GM21737 (cell line): Measurements from ENCODE around the gene YARS1.

Source experiments
- ATAC-seq: cut with Tn5 transposase; IDR thresholded peaks from one replicate; pipeline ENCODE4 v1.9.1; 2021; ENCODE audit warnings: mild to moderate bottlenecking, moderate library complexity; ENCODE audit not compliant: unreplicated experiment

YARS1 gene

GRCh38 chr1:32782086-32782485, 35.1 kb downstream of the YARS1 start:
- no peak for ATAC-seq

DNA sequence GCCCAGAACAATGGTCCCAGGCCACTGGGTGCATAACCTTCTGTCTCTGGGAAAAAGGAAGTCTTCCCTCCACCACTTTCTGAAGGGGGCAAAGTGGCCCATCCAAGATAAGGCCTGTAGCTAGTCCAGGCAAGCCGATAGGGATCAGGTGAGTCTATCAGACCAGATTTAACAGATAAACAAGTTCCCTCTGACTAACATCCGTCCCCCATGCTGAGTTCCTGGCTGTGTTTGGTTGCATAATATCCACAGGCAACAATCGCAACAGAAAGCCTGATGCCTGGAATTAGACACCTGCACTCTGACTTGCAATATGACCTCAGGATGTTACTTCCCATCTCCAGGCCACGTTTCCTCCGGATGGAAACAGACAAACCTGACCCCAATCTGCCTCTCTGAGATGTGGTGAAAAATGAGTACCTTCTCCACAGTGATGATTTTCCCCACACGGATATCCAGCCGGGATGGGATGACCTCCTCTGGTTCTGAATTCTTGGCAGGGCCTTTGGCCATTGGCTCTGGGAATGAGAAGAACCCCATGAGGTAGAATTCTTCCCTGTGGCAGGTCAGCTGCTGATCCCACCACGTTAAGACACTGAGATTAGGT, 36.4 kb downstream of the YARS1 start:
- no peak for ATAC-seq

- no peak for ATAC-seq
Observed at GRCh38 chr1:32780005-32780404, 37.2 kb downstream of the YARS1 start.

DNA sequence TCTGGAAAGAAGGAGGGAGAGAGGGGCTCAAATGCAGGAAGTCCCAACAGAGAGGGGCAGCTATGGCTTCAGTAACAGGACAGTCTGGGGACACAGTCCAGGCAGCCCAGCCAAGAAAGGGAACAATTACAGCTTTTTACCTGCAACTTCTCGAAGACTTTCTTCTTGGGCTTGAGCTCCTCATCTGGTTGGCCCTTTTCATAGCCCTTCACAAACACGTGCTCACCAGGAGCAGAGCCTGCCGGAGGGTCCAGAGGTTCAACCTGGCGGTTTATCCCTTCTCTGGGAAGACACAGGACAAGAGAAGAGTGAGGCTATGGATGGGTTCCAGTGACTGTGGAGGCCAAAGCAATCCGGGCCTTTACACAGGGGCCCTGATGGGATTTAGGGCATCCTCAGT, 37.9 kb downstream of the YARS1 start:
- ATAC-seq: no peak

GRCh38 chr1:32775640-32776337, 41.4 kb downstream of the YARS1 start:
- ATAC-seq: no peak

- no peak for ATAC-seq
Observed at GRCh38 chr1:32774950-32775634, 42.1 kb downstream of the YARS1 start.

DNA sequence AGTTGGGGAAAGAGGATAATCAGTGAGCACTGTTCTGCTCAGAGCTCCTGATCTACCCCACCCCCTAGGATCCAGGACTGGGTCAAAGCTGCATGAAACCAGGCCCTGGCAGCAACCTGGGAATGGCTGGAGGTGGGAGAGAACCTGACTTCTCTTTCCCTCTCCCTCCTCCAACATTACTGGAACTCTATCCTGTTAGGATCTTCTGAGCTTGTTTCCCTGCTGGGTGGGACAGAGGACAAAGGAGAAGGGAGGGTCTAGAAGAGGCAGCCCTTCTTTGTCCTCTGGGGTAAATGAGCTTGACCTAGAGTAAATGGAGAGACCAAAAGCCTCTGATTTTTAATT, 42.7 kb downstream of the YARS1 start:
- no peak for ATAC-seq

DNA sequence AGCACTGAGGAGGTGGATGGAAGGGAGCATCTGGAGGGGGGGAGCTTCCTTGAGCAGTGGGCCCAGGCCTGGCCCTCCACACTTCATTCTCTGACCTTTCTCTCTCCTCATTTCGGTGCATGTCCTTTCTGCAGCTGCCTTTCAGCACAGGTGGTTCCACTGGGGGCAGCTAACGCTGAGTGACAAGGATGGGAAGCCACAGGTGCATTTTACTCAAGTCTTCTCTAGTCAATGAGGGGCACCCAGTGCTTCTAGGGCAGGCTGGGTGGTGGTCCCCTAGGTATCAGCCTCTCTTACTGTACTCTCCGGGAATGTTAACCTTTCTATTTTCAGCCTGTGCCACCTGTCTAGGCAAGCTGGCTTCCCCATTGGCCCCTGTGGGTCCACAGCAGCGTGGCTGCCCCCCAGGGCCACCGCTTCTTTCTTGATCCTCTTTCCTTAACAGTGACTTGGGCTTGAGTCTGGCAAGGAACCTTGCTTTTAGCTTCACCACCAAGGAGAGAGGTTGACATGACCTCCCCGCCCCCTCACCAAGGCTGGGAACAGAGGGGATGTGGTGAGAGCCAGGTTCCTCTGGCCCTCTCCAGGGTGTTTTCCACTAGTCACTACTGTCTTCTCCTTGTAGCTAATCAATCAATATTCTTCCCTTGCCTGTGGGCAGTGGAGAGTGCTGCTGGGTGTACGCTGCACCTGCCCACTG, 43.2 kb downstream of the YARS1 start:
- ATAC-seq: no peak

- ATAC-seq: no peak
Observed at GRCh38 chr1:32773018-32773763, 44.0 kb downstream of the YARS1 start.

- no peak for ATAC-seq
Observed at GRCh38 chr1:32772281-32773017, 44.7 kb downstream of the YARS1 start.

DNA sequence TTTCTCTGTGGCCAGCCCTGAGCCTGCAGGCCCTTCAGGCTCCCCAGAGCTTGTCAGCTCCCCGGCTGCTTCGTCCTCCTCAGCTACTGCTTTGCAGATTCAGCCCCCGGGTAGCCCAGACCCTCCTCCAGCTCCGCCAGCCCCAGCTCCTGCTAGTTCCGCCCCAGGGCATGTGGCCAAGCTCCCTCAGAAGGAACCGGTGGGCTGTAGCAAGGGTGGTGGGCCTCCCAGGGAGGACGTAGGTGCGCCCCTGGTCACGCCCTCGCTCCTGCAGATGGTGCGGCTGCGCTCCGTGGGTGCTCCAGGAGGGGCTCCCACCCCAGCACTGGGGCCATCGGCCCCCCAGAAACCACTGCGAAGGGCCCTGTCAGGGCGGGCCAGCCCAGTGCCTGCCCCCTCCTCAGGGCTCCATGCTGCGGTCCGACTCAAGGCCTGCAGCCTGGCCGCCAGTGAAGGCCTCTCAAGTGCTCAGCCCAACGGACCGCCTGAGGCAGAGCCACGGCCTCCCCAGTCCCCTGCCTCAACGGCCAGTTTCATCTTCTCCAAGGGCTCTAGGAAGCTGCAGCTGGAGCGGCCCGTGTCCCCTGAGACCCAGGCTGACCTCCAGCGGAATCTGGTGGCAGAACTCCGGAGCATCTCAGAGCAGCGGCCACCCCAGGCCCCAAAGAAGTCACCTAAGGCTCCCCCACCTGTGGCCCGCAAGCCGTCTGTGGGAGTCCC, 45.4 kb downstream of the YARS1 start:
- ATAC-seq: no peak

GRCh38 chr1:32770741-32771548, 46.2 kb downstream of the YARS1 start:
- no peak for ATAC-seq

DNA sequence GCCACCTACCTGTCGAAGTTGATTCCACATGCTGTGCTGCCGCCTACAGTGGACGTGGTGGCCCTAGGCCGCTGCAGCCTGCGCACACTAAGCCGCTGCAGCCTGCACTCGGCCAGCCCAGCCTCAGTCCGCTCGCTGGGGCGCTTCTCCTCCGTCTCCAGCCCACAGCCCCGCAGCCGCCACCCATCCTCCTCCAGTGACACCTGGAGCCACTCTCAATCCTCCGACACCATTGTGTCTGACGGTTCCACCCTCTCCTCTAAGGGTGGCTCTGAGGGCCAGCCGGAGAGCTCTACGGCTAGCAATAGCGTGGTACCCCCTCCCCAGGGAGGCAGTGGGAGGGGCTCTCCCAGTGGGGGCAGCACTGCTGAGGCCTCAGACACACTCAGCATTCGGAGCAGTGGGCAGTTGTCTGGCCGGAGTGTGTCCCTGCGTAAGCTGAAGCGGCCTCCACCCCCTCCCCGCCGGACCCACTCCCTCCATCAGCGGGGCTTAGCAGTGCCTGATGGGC, 46.9 kb downstream of the YARS1 start:
- ATAC-seq: no peak

DNA sequence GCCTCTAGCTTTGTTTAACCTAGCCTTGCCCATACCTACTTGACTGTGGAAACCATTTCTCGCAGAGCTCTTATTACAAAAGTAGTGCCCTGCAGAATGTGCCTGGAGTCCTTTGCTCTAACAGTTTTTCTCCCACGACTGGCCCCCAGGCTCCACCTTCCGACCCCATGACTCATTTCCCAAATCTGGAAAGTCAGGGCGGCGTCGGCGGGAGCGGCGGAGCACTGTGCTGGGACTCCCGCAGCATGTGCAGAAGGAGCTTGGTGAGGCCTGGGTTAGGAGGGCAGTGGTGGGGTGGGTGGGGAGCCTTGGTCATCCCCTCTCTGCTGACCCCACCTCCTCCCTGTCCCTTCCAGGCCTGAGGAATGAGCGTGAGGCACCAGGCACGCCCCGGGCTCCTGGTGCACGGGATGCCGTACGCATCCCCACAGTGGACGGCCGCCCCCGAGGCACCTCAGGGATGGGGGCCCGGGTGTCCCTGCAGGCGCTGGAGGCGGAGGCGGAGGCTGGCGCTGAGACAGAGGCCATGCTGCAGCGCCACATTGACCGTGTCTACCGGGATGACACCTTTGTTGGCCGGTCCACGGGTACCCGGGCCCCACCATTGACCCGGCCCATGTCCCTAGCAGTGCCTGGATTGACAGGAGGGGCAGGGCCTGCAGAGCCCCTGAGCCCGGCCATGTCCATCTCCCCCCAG, 47.5 kb downstream of the YARS1 start:
- ATAC-seq: no peak

DNA sequence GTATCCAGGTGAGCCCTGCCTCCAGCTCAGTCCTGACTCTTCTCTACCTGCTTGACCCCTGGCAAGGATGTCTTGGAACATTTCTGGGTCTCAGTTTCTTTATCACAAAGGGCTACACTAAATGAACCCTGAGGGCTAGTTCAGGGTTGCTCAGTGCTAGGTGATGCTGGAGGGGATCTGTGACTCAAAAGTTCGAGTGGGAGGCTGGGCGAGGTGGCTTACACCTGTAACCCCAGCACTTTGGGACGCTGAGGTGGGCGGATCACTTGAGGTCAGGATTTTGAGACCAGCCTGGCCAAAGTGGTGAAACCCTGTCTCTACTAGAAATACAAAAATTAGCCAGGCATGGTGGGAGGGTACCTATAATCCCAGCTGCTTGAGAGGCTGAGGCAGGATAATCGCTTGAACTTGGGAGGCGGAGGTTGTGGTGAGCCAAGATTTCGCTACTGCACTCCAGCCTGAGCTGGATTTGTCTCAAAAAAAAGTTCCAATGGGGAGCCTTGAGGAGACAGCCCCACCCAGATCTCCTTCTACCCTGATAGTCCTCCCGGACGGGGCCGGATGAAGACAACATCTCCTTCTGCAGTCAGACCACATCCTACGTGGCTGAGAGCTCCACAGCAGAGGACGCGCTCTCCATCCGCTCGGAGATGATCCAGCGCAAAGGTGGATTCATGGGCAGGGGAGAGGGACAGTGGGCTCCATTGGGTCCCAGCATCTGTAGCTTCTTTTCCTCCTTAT, 48.9 kb downstream of the YARS1 start:
- no peak for ATAC-seq

DNA sequence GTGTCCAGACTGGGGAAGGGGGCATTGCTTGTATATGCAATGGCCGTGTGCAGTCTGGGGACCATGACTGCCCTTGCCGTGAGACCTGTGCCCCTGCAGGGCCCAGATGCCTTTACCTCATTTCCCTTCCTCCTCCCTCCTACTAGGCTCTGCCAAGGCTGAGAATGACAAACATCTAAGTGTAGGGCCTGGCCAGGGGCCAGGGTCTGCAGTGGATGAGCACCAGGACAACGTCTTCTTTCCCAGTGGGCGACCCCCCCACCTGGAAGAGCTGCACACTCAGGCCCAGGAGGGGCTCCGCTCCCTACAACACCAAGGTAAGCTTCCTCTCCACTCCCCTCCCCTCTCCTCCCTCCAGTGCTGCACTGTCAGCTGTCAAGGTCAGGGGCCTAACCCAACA, 49.5 kb downstream of the YARS1 start:
- ATAC-seq: no peak

GRCh38 chr1:32767156-32767555, 50.0 kb downstream of the YARS1 start:
- no peak for ATAC-seq
